HEK293 (cell line): Measurements from ENCODE around the gene KLB.

Source experiments
- EGR2 ChIP-seq: fragments of 450-650 bp; formaldehyde crosslinking; IDR thresholded peaks from 2 replicates; pipeline ENCODE4 v1.5.1; 2016; ENCODE audit warnings: low read depth, missing biosample characterization, missing genetic modification characterization
- GLI4 ChIP-seq: fragments of 450-650 bp; formaldehyde crosslinking; IDR thresholded peaks from 2 replicates; pipeline ENCODE4 v1.5.1; 2016; ENCODE audit warnings: missing biosample characterization, missing genetic modification characterization
- KLF8 ChIP-seq: fragments of 450-650 bp; formaldehyde crosslinking; IDR thresholded peaks from 2 replicates; pipeline ENCODE4 v1.5.1; 2016; ENCODE audit warnings: missing biosample characterization, missing genetic modification characterization
- MEIS1 ChIP-seq: sonication (generic); formaldehyde crosslinking; IDR thresholded peaks from 2 replicates; pipeline ENCODE4 v1.8.1; 2022; ENCODE audit warnings: missing genetic modification reagents, mild to moderate bottlenecking, borderline replicate concordance
- MZF1 ChIP-seq: fragments of 450-650 bp; formaldehyde crosslinking; IDR thresholded peaks from 2 replicates; pipeline ENCODE4 v1.5.1; 2017; ENCODE audit warnings: missing biosample characterization, missing genetic modification characterization, borderline replicate concordance
- ZBTB21 ChIP-seq: fragments of 450-650 bp; formaldehyde crosslinking; IDR thresholded peaks from 2 replicates; pipeline ENCODE4 v1.5.1; 2017; ENCODE audit warnings: missing biosample characterization, missing genetic modification characterization
- ZFHX2 ChIP-seq: fragments of 450-650 bp; formaldehyde crosslinking; conservative IDR thresholded peaks from 2 replicates; pipeline ENCODE4 v1.5.1; 2016; ENCODE audit warnings: missing biosample characterization, missing genetic modification characterization
- ZFP37 ChIP-seq: fragments of 450-650 bp; formaldehyde crosslinking; IDR thresholded peaks from 2 replicates; pipeline ENCODE4 v1.5.1; 2016; ENCODE audit warnings: missing biosample characterization, missing genetic modification characterization
- ZIC2 ChIP-seq: fragments of 450-650 bp; formaldehyde crosslinking; IDR thresholded peaks from 2 replicates; pipeline ENCODE4 v1.5.1; 2016; ENCODE audit warnings: missing biosample characterization, missing genetic modification characterization
- ZNF10 ChIP-seq: fragments of 450-650 bp; formaldehyde crosslinking; IDR thresholded peaks from 2 replicates; pipeline ENCODE4 v1.5.1; 2017; ENCODE audit warnings: missing biosample characterization, missing genetic modification characterization
- ZNF133 ChIP-seq: fragments of 450-650 bp; formaldehyde crosslinking; IDR thresholded peaks from 2 replicates; pipeline ENCODE4 v1.5.1; 2016; ENCODE audit warnings: missing biosample characterization, missing genetic modification characterization
- ZNF223 ChIP-seq: fragments of 450-650 bp; formaldehyde crosslinking; IDR thresholded peaks from 2 replicates; pipeline ENCODE4 v1.5.1; 2016; ENCODE audit warnings: missing biosample characterization, missing genetic modification characterization
- ZNF239 ChIP-seq: fragments of 450-650 bp; formaldehyde crosslinking; IDR thresholded peaks from 2 replicates; pipeline ENCODE4 v1.5.1; 2016; ENCODE audit warnings: missing biosample characterization, missing genetic modification characterization
- ZNF426 ChIP-seq: fragments of 450-650 bp; formaldehyde crosslinking; IDR thresholded peaks from 2 replicates; pipeline ENCODE4 v1.5.1; 2017; ENCODE audit warnings: missing biosample characterization, missing genetic modification characterization, mild to moderate bottlenecking, inconsistent platforms, moderate library complexity
- ZNF501 ChIP-seq: fragments of 450-650 bp; formaldehyde crosslinking; IDR thresholded peaks from 2 replicates; pipeline ENCODE4 v1.5.1; 2016; ENCODE audit warnings: missing biosample characterization, missing genetic modification characterization
- ZNF510 ChIP-seq: fragments of 450-650 bp; formaldehyde crosslinking; IDR thresholded peaks from 2 replicates; pipeline ENCODE4 v1.5.1; 2018; ENCODE audit warnings: mild to moderate bottlenecking, missing genetic modification characterization, missing biosample characterization; ENCODE audit not compliant: insufficient replicate concordance
- ZNF571 ChIP-seq: fragments of 450-650 bp; formaldehyde crosslinking; IDR thresholded peaks from 2 replicates; pipeline ENCODE4 v1.5.0; 2017; ENCODE audit warnings: missing biosample characterization, missing genetic modification characterization
- ZNF626 ChIP-seq: fragments of 450-650 bp; sonication (Bioruptor Pico); formaldehyde crosslinking; IDR thresholded peaks from 2 replicates; pipeline ENCODE4 v1.5.1; 2018; ENCODE audit warnings: missing biosample characterization, missing genetic modification characterization, inconsistent platforms
- ZNF654 ChIP-seq: fragments of 450-650 bp; formaldehyde crosslinking; IDR thresholded peaks from 2 replicates; pipeline ENCODE4 v1.5.1; 2016; ENCODE audit warnings: low read depth, missing biosample characterization, missing genetic modification characterization
- ZNF701 ChIP-seq: fragments of 450-650 bp; formaldehyde crosslinking; IDR thresholded peaks from 2 replicates; pipeline ENCODE4 v1.5.1; 2016; ENCODE audit warnings: missing biosample characterization, missing genetic modification characterization
- ZNF776 ChIP-seq: fragments of 450-650 bp; formaldehyde crosslinking; IDR thresholded peaks from 2 replicates; pipeline ENCODE4 v1.5.0; 2017; ENCODE audit warnings: missing biosample characterization, missing genetic modification characterization, borderline replicate concordance
- TF ChIP-seq, protein P1 (sequence below): fragments of 450-650 bp; formaldehyde crosslinking; IDR thresholded peaks from 2 replicates; pipeline ENCODE4 v1.5.1; 2016; ENCODE audit warnings: missing biosample characterization, missing genetic modification characterization
- TF ChIP-seq, protein P2 (sequence below): fragments of 450-650 bp; formaldehyde crosslinking; IDR thresholded peaks from 2 replicates; pipeline ENCODE4 v1.5.1; 2016; ENCODE audit warnings: missing biosample characterization, missing genetic modification characterization
- TF ChIP-seq, protein P3 (sequence below): fragments of 450-650 bp; formaldehyde crosslinking; IDR thresholded peaks from 2 replicates; pipeline ENCODE4 v1.5.1; 2016; ENCODE audit warnings: missing biosample characterization, missing genetic modification characterization, borderline replicate concordance
- TF ChIP-seq, protein P4 (sequence below): fragments of 450-650 bp; formaldehyde crosslinking; IDR thresholded peaks from 2 replicates; pipeline ENCODE4 v1.5.1; 2016; ENCODE audit warnings: missing biosample characterization, missing genetic modification characterization
- TF ChIP-seq, protein P5 (sequence below): fragments of 450-650 bp; formaldehyde crosslinking; IDR thresholded peaks from 2 replicates; pipeline ENCODE4 v1.5.1; 2016; ENCODE audit warnings: missing biosample characterization, missing genetic modification characterization, low read depth
- TF ChIP-seq, protein P6 (sequence below): fragments of 450-650 bp; IDR thresholded peaks from 2 replicates; pipeline ENCODE4 v1.5.1; 2018; ENCODE audit warnings: missing biosample characterization, missing genetic modification characterization

Gene KLB

DNA sequence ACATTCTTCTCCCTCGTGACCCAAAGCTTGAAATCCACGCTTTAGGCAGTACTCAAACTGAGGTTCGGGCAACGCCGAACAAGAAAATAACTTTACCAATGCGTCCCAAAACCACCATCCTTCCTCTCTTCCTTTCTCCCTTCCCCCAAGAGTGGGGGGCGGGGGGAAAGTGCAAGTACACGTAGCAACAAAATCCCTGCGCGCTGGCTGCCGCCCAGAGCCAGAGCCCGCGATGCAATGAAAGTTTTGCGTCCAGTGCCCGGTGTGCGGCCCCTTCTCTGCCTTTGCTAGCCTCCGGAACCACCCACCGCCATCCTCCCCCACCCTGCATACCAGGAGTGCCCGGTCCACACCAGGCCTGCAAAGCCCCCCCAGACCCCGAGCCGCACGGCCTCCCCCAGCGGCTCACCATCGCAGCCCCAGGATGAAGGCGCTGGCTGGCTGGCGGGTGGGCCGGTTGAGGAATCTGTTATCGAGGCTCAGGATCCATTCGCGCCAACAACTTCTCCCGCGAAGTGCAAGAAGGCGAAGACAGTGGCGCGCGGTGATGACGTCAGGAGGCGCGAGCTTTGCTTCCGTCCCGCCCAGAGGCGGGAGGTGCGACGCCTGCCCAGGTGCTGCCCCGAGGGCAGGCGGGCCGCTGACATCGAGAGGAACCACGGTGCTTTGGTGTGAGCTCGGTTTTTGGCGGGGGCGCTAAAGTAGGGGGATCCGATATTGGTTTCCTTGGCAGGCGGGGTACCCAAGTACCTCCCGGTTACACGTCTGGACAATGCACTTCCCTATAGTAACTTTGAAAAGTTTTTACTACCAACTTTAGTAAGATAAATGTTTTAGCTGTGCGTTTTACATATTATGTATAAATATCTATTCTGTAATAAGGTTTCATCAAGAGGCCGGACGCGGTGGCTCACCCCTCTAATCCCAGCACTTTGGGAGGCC, 40.6 kb upstream of the KLB start, which contains the start of gene RFC1 (continued):
- no peak for TF ChIP-seq ZNF776 (tag by site-specific recombination)
- TF ChIP-seq ZNF701 (tag by site-specific recombination): 0 out of 2 replicates have a peak, but pooled peaks have one; percentile 15
- peak; percentile 93 for TF ChIP-seq ZNF10 (tag by site-specific recombination)
- no peak for TF ChIP-seq ZNF654 (tag by site-specific recombination)
- no peak for TF ChIP-seq ZNF239 (tag by site-specific recombination)
- peak; percentile 71 for TF ChIP-seq ZFHX2 (tag by site-specific recombination)
- TF ChIP-seq ZNF223 (tag by site-specific recombination): no peak
- TF ChIP-seq ZNF571 (tag by site-specific recombination): no peak
- TF ChIP-seq, protein P1, sequence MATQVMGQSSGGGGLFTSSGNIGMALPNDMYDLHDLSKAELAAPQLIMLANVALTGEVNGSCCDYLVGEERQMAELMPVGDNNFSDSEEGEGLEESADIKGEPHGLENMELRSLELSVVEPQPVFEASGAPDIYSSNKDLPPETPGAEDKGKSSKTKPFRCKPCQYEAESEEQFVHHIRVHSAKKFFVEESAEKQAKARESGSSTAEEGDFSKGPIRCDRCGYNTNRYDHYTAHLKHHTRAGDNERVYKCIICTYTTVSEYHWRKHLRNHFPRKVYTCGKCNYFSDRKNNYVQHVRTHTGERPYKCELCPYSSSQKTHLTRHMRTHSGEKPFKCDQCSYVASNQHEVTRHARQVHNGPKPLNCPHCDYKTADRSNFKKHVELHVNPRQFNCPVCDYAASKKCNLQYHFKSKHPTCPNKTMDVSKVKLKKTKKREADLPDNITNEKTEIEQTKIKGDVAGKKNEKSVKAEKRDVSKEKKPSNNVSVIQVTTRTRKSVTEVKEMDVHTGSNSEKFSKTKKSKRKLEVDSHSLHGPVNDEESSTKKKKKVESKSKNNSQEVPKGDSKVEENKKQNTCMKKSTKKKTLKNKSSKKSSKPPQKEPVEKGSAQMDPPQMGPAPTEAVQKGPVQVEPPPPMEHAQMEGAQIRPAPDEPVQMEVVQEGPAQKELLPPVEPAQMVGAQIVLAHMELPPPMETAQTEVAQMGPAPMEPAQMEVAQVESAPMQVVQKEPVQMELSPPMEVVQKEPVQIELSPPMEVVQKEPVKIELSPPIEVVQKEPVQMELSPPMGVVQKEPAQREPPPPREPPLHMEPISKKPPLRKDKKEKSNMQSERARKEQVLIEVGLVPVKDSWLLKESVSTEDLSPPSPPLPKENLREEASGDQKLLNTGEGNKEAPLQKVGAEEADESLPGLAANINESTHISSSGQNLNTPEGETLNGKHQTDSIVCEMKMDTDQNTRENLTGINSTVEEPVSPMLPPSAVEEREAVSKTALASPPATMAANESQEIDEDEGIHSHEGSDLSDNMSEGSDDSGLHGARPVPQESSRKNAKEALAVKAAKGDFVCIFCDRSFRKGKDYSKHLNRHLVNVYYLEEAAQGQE: no peak
- TF ChIP-seq, protein P2, sequence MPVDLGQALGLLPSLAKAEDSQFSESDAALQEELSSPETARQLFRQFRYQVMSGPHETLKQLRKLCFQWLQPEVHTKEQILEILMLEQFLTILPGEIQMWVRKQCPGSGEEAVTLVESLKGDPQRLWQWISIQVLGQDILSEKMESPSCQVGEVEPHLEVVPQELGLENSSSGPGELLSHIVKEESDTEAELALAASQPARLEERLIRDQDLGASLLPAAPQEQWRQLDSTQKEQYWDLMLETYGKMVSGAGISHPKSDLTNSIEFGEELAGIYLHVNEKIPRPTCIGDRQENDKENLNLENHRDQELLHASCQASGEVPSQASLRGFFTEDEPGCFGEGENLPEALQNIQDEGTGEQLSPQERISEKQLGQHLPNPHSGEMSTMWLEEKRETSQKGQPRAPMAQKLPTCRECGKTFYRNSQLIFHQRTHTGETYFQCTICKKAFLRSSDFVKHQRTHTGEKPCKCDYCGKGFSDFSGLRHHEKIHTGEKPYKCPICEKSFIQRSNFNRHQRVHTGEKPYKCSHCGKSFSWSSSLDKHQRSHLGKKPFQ (tag by site-specific recombination): no peak
- no peak for TF ChIP-seq GLI4 (tag by site-specific recombination)
- peak; percentile 89 for TF ChIP-seq KLF8 (tag by site-specific recombination)
- TF ChIP-seq, protein P3, sequence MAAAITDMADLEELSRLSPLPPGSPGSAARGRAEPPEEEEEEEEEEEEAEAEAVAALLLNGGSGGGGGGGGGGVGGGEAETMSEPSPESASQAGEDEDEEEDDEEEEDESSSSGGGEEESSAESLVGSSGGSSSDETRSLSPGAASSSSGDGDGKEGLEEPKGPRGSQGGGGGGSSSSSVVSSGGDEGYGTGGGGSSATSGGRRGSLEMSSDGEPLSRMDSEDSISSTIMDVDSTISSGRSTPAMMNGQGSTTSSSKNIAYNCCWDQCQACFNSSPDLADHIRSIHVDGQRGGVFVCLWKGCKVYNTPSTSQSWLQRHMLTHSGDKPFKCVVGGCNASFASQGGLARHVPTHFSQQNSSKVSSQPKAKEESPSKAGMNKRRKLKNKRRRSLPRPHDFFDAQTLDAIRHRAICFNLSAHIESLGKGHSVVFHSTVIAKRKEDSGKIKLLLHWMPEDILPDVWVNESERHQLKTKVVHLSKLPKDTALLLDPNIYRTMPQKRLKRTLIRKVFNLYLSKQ (tag by site-specific recombination): no peak
- TF ChIP-seq ZBTB21 (tag by site-specific recombination): peak; percentile 77
- TF ChIP-seq ZNF510 (tag by site-specific recombination): no peak
- no peak; the same call in none of the 2 replicates for TF ChIP-seq EGR2 (tag by site-specific recombination)
- TF ChIP-seq MZF1 (tag by site-specific recombination): no peak
- TF ChIP-seq MEIS1 (CRISPR knock-in tag): no peak
- no peak for TF ChIP-seq ZNF626 (tag by site-specific recombination)
- TF ChIP-seq ZIC2: 0 out of 2 replicates have a peak, but pooled peaks have one; percentile 36
- TF ChIP-seq, protein P4, sequence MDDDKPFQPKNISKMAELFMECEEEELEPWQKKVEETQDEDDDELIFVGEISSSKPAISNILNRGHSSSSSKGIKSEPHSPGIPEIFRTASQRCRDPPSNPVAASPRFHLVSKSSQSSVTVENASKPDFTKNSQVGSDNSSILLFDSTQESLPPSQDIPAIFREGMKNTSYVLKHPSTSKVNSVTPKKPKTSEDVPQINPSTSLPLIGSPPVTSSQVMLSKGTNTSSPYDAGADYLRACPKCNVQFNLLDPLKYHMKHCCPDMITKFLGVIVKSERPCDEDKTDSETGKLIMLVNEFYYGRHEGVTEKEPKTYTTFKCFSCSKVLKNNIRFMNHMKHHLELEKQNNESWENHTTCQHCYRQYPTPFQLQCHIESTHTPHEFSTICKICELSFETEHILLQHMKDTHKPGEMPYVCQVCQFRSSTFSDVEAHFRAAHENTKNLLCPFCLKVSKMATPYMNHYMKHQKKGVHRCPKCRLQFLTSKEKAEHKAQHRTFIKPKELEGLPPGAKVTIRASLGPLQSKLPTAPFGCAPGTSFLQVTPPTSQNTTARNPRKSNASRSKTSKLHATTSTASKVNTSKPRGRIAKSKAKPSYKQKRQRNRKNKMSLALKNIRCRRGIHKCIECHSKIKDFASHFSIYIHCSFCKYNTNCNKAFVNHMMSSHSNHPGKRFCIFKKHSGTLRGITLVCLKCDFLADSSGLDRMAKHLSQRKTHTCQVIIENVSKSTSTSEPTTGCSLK: no peak
- TF ChIP-seq ZNF133 (tag by site-specific recombination): no peak
- TF ChIP-seq, protein P5, sequence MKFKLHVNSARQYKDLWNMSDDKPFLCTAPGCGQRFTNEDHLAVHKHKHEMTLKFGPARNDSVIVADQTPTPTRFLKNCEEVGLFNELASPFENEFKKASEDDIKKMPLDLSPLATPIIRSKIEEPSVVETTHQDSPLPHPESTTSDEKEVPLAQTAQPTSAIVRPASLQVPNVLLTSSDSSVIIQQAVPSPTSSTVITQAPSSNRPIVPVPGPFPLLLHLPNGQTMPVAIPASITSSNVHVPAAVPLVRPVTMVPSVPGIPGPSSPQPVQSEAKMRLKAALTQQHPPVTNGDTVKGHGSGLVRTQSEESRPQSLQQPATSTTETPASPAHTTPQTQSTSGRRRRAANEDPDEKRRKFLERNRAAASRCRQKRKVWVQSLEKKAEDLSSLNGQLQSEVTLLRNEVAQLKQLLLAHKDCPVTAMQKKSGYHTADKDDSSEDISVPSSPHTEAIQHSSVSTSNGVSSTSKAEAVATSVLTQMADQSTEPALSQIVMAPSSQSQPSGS: peak; percentile 96
- peak; percentile 65 for TF ChIP-seq ZFP37 (tag by site-specific recombination)
- TF ChIP-seq, protein P6, sequence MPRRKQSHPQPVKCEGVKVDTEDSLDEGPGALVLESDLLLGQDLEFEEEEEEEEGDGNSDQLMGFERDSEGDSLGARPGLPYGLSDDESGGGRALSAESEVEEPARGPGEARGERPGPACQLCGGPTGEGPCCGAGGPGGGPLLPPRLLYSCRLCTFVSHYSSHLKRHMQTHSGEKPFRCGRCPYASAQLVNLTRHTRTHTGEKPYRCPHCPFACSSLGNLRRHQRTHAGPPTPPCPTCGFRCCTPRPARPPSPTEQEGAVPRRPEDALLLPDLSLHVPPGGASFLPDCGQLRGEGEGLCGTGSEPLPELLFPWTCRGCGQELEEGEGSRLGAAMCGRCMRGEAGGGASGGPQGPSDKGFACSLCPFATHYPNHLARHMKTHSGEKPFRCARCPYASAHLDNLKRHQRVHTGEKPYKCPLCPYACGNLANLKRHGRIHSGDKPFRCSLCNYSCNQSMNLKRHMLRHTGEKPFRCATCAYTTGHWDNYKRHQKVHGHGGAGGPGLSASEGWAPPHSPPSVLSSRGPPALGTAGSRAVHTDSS (tag by site-specific recombination): no peak
- TF ChIP-seq ZNF501: peak; percentile 93
- no peak for TF ChIP-seq ZNF426 (tag by site-specific recombination)
